Endothelial cell of hepatic sinusoid (primary cell): ENCODE measurements around the gene EPC1.
"Not testable (repeated sequence)": the region's sequence is repeated elsewhere in the genome, so short reads cannot be mapped to it uniquely, and the experiment has no call there.

ENCODE experiments used
- in situ Hi-C: cut with HindIII; loops from 2 replicates; pipeline ENCODE4 v1.10.0; 2017; ENCODE audit warnings: low sequenced_read_pairs

The EPC1 gene

GRCh38 chr10:32241946-32242345 lies 105.0 kb downstream of the EPC1 start:
- in situ Hi-C loops = no loop called here

DNA sequence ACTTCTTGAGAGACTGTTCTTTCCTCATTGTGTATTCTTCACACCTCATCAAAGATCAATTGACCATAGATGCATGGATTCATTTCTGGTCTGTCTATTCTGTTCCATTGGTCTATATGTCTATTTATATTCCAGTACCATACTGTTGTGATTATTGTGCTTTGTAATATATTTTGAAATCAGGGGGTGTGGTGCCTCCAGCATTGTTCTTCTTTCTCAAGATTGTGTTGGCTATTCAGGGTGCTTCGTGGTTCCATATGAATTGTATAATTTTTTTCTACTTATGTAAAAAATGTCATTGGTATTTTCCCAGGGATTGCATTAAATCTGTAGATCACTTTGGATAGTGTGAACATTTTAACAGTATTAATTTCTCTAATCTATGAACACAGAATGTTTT lies 106.5 kb downstream of the EPC1 start:
- in situ Hi-C loops = no loop called here

- in situ Hi-C loops = no loop called here
Observed at GRCh38 chr10:32239769-32240168, 107.2 kb downstream of the EPC1 start.

DNA sequence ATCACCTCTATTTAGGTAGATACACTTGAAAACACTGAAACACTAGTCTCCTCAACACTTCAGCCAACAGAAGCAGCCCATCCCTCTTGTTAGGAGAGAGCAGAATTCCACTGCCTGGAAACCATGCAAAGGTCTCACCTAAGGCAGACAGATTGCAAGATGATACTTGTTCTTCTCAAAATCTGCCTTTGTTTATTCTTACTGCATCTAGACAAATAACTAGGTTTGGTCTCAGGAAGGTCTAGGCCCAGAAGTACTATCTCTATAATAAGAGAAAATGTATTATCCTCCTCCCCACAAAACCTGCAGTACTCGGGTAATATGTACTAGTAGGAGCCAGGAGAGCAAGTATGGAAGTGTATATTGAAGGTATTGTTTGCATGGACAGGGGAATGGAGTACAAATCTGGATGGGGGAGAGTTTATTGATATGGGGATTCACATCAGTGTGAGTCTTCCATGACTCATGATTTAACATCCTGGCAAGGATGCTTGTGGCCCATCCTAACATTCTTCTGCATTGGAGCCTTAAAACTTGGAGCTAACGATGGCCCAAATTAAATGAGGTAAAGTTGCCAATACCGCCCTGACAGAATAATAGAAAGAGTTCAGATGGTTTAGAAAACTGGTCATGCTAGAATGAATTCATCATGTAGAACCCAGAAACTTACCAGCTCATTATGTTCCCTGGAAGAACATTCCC lies 109.2 kb downstream of the EPC1 start:
- in situ Hi-C loops = no loop called here

DNA sequence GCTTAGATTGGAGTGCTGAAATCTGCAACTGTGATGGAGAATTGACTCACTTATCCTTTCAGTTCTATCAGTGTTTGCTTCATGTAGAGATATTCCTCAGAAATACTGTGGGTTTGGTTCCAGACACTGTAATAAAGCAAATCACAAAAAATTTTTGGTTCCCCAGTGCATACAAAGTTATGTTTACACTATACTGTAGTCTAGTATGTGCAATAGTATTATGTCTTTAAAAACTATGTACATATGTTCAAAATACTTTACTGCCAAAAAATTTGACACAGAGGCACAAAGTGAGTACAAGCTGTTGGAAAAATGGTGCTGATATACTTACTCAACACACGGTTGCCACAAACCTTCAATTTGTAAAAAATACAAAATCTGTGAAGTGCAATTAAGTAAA lies 112.5 kb downstream of the EPC1 start:
- in situ Hi-C loops = no loop called here

GRCh38 chr10:32233375-32233774 lies 113.6 kb downstream of the EPC1 start:
- in situ Hi-C loops = not testable (repeated sequence)

- in situ Hi-C loops = no loop called here
Observed at GRCh38 chr10:32232378-32232777, 114.6 kb downstream of the EPC1 start.

GRCh38 chr10:32229788-32230187 lies 117.2 kb downstream of the EPC1 start:
- in situ Hi-C loops = not testable (repeated sequence)

- in situ Hi-C loops = no loop called here
Observed at GRCh38 chr10:32229170-32229569, 117.8 kb downstream of the EPC1 start.

DNA sequence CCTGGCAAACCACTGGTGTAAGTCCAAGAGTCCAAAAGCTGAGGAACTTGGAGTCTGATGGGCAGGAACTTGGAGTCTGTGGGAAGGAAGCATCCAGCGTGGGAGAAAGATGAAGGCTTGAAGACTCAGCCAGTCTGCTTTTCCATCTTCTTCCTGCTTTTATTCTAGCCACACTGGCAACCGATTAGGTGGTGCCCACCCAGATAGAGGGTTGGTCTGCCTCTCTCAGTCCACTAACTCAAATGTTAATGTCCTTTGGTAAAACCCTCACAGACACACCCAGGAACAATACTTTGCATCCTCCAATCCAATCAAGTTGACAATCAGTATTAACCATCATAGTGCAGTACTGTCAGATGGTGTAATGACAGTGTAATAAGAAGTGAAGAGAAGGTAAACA lies 119.2 kb downstream of the EPC1 start:
- in situ Hi-C loops = no loop called here

- in situ Hi-C loops = no loop called here
Observed at GRCh38 chr10:32226624-32227023, 120.3 kb downstream of the EPC1 start.

DNA sequence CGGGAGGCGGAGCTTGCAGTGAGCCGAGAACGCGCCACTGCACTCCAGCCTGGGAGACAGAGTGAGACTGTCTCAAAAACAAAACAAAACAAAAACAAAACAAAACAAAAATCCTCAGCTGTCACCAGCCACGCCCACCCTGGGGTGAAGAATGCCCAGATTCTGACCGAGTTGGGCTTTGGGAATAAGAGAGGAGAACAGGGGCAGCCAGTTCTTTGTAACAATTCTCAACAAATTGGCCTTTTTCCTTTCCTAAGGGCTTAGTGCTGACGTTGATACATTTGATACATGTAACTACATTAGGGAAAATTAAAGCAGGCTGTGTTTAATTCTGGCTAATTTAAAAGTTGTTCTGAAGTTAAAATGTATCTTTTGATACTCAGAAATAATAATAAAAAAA lies 121.0 kb downstream of the EPC1 start:
- in situ Hi-C loops = no loop called here

DNA sequence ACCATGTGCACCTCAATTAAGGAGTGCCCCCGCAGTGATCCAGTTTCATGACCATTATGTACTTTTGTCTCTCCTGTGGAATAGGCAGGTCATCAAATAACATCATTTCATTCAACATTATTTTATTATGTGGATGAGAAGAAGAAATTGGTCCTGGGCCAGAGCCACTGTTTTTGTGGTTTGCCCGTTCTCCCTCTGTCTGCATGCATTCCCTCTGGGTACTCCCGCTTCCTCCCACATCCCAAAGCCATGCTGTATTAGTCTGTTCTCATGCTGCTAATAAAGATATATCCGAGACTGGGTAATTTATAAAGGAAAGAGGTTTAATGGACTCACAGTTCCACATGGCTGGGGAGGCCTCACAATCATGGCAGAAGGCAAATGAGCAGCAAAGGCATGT lies 124.6 kb downstream of the EPC1 start:
- in situ Hi-C loops = not testable (repeated sequence)

DNA sequence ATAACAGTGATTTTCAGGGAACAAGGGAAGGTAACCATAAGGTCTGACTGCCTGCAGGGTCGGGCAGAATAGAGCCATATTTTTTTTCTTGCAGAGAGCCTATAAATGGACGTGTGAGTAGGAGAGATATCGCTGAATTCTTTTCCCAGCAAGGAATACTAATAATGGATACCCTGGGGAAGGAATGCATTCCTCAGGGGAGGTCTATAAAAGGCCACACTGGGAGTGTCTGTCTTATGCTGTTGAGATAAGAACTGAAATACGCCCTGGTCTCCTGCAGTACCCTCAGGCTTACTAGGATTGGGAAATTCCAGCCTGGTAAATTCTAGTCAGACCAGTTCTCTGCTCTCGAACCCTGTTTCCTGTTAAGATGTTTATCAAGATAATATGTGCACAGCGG lies 127.8 kb downstream of the EPC1 start:
- in situ Hi-C loops = not testable (repeated sequence)

GRCh38 chr10:32218206-32219044 lies 128.5 kb downstream of the EPC1 start:
- in situ Hi-C loops = not testable (repeated sequence)
